GM12873 (cell line): ENCODE results near the gene GXYLT1.

Source experiments
- TF ChIP-seq, protein P1 (sequence below): IDR thresholded peaks from 2 replicates; pipeline ENCODE4 v1.5.1; 2012; ENCODE audit warnings: low read depth, mild to moderate bottlenecking, moderate library complexity, low read length, control low read depth; ENCODE audit not compliant: insufficient read depth; ENCODE audit errors: missing control alignments

The GXYLT1 gene, protein sequence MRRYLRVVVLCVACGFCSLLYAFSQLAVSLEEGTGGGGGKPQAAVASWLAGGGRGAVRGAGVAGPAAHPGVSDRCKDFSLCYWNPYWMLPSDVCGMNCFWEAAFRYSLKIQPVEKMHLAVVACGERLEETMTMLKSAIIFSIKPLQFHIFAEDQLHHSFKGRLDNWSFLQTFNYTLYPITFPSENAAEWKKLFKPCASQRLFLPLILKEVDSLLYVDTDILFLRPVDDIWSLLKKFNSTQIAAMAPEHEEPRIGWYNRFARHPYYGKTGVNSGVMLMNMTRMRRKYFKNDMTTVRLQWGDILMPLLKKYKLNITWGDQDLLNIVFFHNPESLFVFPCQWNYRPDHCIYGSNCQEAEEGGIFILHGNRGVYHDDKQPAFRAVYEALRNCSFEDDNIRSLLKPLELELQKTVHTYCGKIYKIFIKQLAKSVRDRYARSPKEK

GRCh38 chr12:42144408-42145196 lies at the start of gene GXYLT1:
GXYLT1 (minus strand) TSS chr12:42144874; CDS start chr12:42144646, 228 bp downstream.
- TF ChIP-seq, protein P1, sequence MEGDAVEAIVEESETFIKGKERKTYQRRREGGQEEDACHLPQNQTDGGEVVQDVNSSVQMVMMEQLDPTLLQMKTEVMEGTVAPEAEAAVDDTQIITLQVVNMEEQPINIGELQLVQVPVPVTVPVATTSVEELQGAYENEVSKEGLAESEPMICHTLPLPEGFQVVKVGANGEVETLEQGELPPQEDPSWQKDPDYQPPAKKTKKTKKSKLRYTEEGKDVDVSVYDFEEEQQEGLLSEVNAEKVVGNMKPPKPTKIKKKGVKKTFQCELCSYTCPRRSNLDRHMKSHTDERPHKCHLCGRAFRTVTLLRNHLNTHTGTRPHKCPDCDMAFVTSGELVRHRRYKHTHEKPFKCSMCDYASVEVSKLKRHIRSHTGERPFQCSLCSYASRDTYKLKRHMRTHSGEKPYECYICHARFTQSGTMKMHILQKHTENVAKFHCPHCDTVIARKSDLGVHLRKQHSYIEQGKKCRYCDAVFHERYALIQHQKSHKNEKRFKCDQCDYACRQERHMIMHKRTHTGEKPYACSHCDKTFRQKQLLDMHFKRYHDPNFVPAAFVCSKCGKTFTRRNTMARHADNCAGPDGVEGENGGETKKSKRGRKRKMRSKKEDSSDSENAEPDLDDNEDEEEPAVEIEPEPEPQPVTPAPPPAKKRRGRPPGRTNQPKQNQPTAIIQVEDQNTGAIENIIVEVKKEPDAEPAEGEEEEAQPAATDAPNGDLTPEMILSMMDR: no peak

DNA sequence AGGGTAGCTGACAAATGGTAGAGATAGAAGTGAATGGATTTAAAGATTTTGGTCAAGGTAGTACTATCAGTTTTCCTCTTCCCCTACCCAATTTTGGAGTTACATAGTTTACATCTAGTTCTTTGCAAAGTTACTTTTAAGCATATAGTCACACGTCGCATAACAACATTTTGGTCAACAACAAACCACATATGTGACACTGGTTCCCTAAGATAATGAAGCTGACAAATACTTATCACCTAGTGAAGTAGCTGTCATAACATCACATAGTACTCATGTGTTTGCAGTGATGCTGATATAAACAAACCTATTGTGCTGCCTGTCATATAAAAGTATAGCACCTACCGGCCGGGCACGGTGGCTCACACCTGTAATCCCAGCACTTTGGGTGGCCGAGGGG lies 48.0 kb upstream of the GXYLT1 start:
- TF ChIP-seq, protein P1: no peak

DNA sequence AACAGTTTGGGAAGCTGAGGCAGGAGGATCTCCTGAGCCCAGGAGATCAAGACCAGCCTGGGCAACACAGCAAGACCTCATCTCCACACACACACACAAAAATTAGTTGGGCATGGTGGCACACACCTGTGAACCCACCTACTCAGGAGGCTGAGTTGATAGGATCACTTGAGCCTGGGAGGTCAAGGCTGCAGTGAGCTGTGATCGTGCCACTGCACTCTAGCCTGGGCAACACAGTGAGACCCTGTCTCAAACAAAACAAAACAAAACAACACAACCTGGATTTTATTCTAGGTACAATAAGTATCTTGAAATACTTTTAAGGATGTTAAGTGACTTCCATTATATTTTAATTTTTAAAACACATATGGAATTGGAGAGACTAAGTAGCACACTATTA lies 47.6 kb upstream of the GXYLT1 start:
- TF ChIP-seq, protein P1: no peak

DNA sequence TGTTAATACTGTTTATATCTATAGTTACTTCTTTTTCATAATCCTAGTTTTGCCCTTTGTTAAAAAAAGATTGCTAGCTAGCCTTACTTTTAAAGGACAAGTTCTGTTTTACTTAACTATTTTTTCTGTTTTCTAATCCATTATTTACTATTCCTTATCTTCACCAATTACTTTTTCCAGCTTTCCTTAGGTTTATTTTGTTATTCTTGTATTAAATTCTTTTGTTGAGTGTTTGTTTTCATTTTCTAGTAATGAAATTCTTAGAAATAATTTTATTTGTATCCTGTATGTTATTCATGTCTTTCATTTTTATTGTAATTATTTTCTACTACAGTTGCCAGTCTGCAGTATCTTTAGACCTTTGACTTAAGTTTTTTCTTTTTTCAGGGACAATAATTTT lies 45.7 kb upstream of the GXYLT1 start:
- TF ChIP-seq, protein P1: no peak

GRCh38 chr12:42187799-42188198 lies 43.1 kb upstream of the GXYLT1 start:
- TF ChIP-seq, protein P1: no peak

DNA sequence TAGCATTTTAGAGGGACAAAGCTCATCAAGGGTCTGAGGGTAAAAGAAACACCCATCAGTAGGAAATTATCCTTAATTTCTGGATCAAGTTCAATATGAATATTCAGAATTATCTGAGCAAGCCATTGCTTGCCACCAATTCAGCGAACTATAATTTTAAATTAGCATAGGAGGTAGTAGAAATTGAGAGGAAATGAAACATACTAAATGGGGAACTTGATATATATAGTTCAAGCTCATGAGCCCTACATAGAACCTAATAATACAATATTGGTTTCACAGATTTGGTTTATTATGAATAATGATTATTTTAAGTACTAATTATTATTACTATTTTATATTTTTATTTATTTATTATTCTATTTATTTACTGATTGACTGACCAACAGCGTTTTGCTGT lies 42.1 kb upstream of the GXYLT1 start:
- TF ChIP-seq, protein P1: no peak

DNA sequence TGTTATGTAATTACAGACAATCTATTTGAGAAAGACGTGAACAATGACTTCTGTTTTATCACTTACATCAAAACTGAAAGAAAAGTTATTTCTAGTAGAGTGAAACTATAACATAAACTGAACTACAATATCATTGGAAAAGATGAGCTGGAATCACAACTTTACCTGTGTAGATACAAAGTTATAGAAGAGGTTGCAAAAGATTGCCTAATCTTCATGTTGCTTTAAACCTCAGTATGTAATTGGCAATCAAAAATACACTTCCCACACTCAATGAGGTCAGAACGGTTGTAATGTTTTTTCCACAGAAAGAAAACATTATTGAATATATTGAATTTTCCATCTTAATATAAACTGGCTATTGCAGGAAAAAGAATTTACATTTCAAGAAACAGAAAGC lies 37.7 kb upstream of the GXYLT1 start:
- TF ChIP-seq, protein P1: no peak
